Skeletal muscle cell (primary cell): ENCODE results near the gene PDE3A.
"Not testable (repeated sequence)": the region's sequence is repeated elsewhere in the genome, so short reads cannot be mapped to it uniquely, and the experiment has no call there.

ENCODE experiments used
- DNase-seq: peaks from one replicate; pipeline ENCODE4 v3.0.0-alpha.2; 2010; ENCODE audit warnings: low read depth
- H3K4me3 ChIP-seq: 2 replicates; pipeline ENCODE4 v1.5.1; 2011; ENCODE audit warnings: low read depth, mild to moderate bottlenecking, control low read depth, low read length, moderate library complexity

PDE3A gene

GRCh38 chr12:20370866-20371519 lies 2.7 kb downstream of the PDE3A start:
- DNase-seq, result no peak
- peak overlapping the region; percentile 66 for H3K4me3 ChIP-seq

GRCh38 chr12:20372326-20373096 lies 4.2 kb downstream of the PDE3A start:
- H3K4me3 ChIP-seq, result no peak overlapping the region
- DNase-seq, result no peak

- no peak for DNase-seq
- H3K4me3 ChIP-seq, result no peak overlapping the region
Measured at GRCh38 chr12:20374795-20375194, 6.5 kb downstream of the PDE3A start.

- no peak for DNase-seq
- no peak overlapping the region for H3K4me3 ChIP-seq
Measured at GRCh38 chr12:20375560-20375959, 7.2 kb downstream of the PDE3A start.

- no peak overlapping the region for H3K4me3 ChIP-seq
- DNase-seq, result no peak
Measured at GRCh38 chr12:20376984-20377383, 8.6 kb downstream of the PDE3A start.

- no peak for DNase-seq
- no peak overlapping the region for H3K4me3 ChIP-seq
Measured at GRCh38 chr12:20377750-20378149, 9.4 kb downstream of the PDE3A start.

- no peak overlapping the region for H3K4me3 ChIP-seq
- no peak for DNase-seq
Measured at GRCh38 chr12:20382117-20382516, 13.8 kb downstream of the PDE3A start.

GRCh38 chr12:20383612-20384011 lies 15.3 kb downstream of the PDE3A start:
- no peak for DNase-seq
- no peak overlapping the region for H3K4me3 ChIP-seq

- H3K4me3 ChIP-seq, DNase-seq: not testable (repeated sequence)
Measured at GRCh38 chr12:20384836-20385235, 16.5 kb downstream of the PDE3A start.

- no peak for DNase-seq
- no peak overlapping the region for H3K4me3 ChIP-seq
Measured at GRCh38 chr12:20390846-20391245, 22.5 kb downstream of the PDE3A start.

- DNase-seq, result no peak
- H3K4me3 ChIP-seq, result no peak overlapping the region
Measured at GRCh38 chr12:20392339-20392738, 24.0 kb downstream of the PDE3A start.

GRCh38 chr12:20393707-20394106 lies 25.4 kb downstream of the PDE3A start:
- no peak overlapping the region for H3K4me3 ChIP-seq
- no peak for DNase-seq

- no peak overlapping the region for H3K4me3 ChIP-seq
Measured at GRCh38 chr12:20395791-20396550, 27.6 kb downstream of the PDE3A start.

GRCh38 chr12:20398686-20399085 lies 30.3 kb downstream of the PDE3A start:
- no peak for DNase-seq
- no peak overlapping the region for H3K4me3 ChIP-seq

More at GRCh38 chr12:20395791-20396550, 27.6 kb downstream of the PDE3A start:
- no peak for DNase-seq

- DNase-seq, result no peak
- no peak overlapping the region for H3K4me3 ChIP-seq
Measured at GRCh38 chr12:20400003-20400402, 31.7 kb downstream of the PDE3A start.

- H3K4me3 ChIP-seq, result no peak overlapping the region
- DNase-seq, result no peak
Measured at GRCh38 chr12:20403230-20403629, 34.9 kb downstream of the PDE3A start.

GRCh38 chr12:20404576-20405346 lies 36.4 kb downstream of the PDE3A start:
- no peak for DNase-seq
- H3K4me3 ChIP-seq, result no peak overlapping the region

GRCh38 chr12:20409607-20410377 lies 41.5 kb downstream of the PDE3A start:
- no peak for DNase-seq
- no peak overlapping the region for H3K4me3 ChIP-seq

GRCh38 chr12:20410734-20411133 lies 42.4 kb downstream of the PDE3A start:
- no peak for DNase-seq
- H3K4me3 ChIP-seq, result no peak overlapping the region
